ENCODE measurements around the gene TET1.
A peak's percentile ranks its signal among the peaks of the same experiment; 100 is the strongest.
"Not testable (repeated sequence)": the region's sequence is repeated elsewhere in the genome, so short reads cannot be mapped to it uniquely, and the experiment has no call there.

The TET1 gene

DNA sequence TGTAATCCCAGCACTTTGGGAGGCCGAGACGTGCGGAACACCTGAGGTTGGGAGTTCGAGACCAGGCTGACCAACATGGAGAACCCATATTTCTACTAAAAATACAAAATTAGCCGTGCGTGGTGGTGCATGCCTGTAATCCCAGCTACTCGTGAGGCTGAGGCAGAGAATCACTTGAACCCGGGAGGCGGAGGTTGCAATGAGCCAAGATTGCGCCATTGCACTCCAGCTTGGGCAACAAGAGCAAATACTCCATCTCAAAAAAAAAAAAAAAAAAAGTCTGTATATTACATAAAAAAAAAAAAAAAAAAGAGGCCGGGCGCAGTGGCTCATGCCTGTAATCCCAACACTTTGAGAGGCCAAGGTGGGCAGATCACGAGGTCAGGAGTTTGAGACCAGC lies 152.9 kb downstream of the TET1 start:
- not testable (repeated sequence) for DNase-seq (ENCODE audit: low spot score)

DNA sequence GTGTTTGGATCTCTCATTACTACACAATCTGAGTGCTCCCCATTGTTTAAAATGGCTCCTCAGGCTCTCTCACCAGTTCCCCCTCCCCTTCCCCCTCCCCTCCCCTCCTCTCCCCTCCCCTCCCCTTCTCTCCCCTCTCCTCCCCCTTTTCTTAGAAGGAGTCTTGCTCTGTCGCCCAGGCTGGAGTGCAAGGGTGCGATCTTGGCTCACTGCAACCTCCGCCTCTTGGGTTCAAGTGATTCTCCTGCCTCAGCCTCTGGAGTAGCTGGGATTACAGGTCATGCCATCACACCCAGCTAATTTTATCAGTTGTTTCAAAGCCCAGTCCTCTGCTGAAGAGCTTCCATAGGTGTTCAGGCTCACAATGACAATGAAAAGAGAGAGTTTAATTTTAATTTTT lies 157.3 kb downstream of the TET1 start:
- no peak for DNase-seq (ENCODE audit: low spot score)

DNA sequence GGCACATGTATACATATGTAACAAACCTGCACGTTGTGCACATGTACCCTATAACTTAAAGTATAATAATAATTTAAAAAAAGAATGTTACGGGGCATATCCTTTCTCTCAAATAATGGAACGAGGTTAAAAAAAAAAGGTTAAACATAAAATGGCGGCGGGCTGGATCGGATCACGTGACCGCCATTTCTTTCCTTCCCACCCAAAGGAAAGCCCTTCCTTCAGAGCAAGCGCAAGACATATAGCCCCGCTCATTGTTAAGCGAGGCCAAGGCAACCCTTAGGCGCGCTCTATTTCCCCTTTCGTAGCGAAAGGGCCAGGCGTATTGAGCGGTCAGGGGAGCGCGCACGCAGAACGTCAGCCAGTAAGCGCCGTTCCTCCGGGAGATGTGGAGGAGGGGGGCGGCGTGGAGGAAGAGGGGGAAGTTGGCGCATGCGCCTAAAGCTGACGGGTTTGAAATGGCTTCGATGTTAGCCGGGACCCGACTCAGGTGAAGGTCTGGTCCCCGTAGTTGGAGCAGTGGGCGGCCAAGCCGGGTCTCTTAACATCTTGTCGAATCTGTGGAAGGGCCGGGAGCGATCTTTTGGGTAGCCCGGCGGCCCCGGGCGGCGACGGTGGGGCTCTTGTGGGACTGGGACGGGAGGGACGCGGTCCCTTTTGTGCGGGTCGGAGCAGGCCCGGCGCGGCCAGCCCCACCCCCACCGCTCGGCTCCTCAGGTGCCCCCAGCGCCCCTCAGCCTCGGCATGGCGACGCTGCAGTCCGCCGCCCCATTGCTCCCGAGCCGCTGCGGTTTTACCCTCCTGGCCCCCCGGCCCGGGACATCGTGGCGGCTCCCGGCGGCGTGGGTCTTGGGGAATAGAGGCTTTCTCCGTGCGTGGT lies 160.9 kb downstream of the TET1 start, which contains the start of gene CCAR1:
CCAR1 (plus strand) TSS at position 447 of the 880 bp plus-strand sequence. CDS start 1,266 bp downstream, outside the sequence.
- peak; percentile 98 for DNase-seq (ENCODE audit: low spot score)

DNA sequence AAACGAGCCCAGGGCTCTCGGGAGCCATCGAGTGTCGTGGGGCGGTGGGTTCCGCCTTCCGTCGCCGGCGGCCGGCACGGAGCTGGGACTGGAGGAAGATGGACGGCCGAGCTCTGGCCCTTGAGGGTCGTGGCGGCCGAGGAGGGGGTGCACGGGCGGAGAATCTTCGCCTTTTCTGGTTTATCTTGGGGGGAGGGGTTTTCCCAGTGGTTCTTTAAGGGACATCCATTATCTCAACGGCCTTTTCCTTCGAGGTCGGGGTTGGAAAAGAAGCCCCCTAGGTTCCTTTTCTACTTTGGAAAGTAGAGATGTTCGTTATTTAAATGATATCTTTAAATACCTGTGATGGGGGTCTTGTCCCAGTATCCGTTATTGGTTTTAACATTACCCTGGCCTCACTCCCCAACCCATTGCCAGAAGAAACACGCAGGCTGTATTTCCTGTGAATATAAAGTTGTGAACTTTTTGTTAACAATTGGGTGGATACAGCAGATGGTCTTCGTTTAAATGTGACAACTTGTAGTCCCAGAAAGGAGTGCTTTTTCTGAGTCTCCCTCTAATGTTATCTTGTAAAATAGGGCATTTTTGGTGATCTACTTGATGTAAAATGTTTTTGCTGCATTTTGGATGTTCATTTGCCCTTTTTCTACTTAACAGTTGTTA lies 161.7 kb downstream of the TET1 start:
- peak; percentile 13 for DNase-seq (ENCODE audit: low spot score)

DNA sequence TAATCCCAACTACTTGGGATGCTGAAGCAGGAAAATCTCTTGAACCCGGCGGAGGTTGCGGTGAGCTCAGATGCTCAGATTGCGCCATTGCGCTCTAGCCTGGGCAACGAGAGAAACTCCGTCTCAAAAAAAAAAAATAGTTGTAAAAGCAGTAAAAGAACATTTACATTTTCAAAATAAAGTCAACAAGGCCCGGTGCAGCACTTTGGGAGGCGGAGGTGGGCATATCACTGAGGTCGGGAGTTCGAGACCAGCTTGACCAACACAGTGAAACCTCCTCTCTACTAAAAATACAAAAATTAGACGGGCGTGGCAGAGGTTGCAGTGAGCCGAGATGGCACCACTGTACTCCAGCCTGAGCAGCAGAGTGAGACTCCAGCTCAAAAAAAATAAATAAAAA lies 164.9 kb downstream of the TET1 start:
- no peak for DNase-seq (ENCODE audit: low spot score)

DNA sequence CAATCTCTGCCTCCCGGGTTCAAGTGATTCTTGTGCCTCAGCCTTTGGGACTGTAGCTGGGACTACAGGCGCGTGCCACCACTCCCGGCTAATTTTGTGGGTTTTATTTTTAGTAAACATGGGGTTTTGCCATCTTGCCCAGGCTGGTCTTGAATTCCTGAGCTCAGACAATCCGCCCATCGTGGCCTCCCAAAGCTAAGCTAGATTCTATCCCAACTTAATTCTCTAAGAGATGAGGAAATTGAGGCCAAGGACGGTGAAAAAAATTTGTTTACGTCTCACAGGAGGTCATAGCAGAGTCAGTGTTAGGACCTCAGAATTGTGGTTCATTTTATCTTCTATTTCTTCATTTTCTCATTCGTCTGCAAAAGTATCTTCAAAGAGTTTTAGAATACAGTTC lies 167.0 kb downstream of the TET1 start:
- no peak for DNase-seq (ENCODE audit: low spot score)

DNA sequence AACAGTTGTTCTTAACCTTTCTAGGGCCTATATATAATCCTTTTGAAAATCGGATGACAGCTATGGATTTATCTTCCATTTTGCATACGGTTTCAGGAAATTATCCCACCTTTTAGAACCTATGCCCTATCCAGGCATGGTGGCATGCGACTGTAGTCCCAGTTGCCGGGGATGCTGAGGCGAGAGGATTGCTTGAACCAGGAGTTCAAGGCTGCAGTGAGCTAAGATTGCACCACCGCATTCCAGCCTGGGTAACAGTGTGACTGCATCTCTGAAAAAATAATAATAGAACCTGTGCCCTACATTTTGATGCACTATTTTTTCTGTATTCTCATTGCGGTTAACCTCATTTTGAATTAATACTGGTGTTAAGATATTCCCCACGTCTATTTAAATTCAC lies 172.5 kb downstream of the TET1 start:
- DNase-seq (ENCODE audit: low spot score): no peak

DNA sequence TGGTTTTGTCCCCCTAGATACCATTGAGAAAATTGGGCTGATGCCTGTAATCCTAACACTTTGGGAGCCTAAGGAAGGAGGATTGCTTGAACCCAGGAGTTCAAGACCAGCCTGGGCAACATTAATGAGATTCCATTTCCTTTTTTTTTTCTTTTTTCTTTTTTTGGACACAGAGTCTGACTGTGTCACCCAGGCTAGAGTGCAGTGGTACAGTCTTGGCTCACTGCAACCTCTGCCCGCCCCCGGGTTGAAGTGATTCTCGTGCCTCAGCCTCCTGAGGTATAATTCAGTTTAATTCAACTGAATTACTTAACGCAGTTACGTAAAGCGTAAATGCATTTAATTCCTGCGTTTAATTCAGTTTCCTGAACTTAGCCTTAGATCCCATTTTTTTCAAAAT lies 174.2 kb downstream of the TET1 start:
- no peak for DNase-seq (ENCODE audit: low spot score)

DNA sequence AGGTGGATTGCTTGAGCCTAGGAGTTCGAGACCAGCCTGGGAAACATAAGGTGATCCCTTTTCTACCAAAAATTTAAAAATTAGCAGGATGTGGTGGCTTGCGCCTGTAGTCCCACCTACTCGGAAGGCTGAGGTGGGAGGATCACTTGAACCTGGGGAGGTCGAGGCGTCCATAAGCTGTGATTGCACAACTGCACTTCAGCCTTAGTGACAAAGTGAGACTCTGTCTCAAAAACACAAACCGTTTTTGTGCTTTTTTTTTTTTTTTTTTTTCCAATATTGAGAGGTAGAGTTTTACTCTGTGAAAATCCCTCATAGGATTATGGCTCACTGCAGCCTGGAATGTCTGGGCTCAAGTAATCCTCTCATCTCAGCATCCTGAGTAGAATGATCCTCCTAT lies 175.0 kb downstream of the TET1 start:
- DNase-seq (ENCODE audit: low spot score): no peak

DNA sequence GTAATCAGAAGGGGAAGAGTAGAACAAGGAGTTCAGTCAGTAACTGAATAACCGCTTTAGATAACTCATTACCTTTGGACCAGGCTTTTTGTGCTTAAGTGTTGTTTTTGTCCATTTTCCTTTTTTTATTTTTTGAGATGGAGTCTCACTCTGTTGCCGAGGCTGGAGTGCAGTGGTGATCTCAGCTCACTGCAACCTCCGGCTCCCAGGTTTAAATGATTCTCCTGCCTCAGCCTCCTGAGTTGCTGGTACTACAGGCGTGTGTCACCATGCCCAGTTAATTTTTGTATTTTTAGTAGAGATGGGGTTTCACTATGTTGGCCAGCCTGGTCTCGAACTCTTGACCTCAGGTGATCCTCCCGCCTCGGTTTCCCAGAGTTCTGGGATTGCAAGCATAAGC lies 175.6 kb downstream of the TET1 start:
- DNase-seq (ENCODE audit: low spot score): not testable (repeated sequence)

DNA sequence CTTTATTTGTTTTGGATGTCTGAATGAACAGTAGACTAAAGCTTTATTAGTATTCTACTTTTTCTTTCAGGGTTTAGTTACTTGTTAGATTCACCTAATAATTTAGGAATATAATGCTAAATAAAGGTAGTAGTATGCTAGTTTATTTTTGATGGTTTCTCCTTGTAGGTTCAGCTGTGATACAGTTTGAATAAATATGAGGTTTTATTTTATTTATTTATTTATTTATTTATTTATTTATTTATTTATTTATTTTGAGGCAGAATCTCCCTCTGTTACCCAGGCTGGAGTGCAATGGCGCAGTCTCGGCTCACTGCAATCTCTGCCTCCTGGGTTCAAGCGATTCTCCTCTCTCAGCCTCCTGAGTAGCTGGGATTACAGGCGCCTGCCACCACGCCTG lies 180.5 kb downstream of the TET1 start:
- DNase-seq (ENCODE audit: low spot score): not testable (repeated sequence)

DNA sequence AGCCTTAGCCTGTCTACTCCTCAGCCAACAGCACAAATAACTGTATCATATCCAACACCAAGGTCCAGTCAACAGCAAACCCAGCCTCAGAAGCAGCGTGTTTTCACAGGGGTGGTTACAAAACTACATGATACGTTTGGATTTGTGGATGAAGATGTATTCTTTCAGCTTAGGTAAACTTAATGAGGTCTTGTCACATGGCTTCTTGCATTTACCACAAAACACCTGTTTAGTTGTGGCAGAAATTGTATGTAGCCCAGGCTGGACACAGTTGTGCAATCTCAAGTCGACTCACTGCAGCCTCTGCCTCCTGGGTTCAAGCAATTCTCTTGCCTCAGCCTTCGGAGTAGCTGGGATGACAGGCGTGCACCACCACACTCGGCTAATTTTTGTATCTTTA lies 182.3 kb downstream of the TET1 start:
- DNase-seq (ENCODE audit: low spot score): no peak

Measured in AG20443 (cell line).